GM03348 (cell line): ENCODE measurements around the gene LILRB3.
A peak's percentile ranks its signal among the peaks of the same experiment; 100 is the strongest.
"Not testable (repeated sequence)": the region's sequence is repeated elsewhere in the genome, so short reads cannot be mapped to it uniquely, and the experiment has no call there.

ENCODE experiments used
- DNase-seq: peaks from one replicate; pipeline ENCODE4 v3.0.0; 2012; ENCODE audit warnings: low spot score

The LILRB3 gene

DNA sequence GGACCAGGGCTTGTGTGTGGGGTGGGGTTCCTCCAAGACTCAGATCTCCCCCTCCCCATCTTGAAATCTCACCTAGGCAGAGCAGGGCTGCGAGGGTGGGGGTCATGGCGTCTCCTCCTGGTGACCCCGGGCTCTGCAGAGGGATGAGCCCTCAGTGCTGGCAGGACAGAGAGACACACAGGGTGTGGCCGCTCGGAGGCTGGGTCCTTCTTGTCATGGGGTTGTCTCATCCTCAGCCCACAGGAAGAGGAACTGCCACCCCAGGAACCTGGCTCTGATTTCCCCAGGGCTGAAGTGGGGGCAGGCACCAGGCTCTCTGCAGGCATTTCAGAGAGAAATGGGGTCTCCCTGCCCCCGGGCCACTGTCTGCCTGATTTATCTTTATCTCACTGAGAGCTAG lies 19.8 kb upstream of the LILRB3 start, which contains the start of gene LILRA6:
LILRA6 (minus strand) TSS at position 145 of the 400 bp plus-strand sequence.
- not testable (repeated sequence) for DNase-seq

DNA sequence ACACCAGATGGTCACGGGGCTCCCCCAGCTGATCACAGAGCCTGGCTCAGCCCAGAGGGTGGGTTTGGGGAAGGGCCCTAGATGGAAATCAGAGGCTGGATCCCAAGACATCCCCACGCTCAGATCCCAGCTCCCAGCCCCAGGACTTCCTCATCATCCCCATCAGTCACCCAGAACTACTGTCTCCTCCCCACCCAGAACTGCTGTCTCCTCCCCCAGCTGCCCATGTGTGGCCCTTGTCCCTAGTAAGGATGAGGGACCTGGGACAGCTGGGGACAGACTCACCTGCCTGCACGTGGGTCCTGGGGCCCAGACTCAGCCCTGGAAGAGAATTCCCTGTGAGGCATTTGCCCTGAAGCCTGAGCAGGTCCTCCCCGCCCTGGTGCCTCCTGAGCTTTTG lies 19.4 kb upstream of the LILRB3 start:
- DNase-seq = not testable (repeated sequence)

DNA sequence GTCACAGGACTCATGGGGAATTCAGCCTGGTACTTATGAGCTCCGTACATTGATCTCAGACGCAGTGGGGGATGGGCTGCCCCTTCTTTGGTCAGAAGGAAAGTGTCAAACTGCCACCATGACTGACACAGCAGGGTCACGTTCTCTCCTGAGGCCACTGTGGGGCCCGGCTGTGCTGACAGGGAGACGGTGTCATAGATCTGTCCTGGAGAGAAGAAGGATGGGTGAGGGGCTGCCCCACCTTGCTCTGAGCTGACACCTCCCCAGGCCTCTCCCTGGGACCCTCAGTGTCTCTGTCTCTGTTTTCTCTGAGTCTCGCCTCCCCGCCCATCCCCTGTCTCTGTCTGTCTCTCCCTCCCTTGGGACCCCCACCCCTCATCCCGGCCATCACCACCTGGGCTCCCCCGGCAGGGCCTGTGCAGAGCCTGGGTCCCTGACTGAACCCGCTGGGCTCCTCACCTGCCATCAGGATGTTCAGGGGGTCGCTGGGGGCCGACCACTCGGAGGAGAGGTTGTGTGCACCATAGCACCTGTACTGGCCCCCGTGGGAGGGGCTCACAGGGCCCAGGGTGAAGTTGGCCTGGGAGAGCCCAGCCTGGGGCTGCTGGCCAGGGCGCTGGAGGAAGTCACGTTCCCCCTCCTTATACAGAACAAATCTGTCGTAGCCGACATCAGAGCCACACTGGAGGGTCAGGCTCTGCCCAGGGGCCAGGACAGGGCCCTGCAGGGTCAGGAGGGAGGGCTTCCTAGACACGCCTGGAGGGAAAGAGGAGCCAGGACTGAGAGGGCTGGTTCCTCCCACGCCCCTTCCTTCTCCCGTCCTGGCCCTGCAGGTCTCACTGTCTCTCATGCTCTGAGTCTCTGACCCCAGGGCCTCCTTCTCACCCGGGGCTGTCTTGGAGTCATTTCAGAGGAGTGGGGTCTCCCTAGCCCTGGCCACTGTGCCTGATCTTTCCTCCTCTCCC lies 17.8 kb upstream of the LILRB3 start:
- DNase-seq = not testable (repeated sequence)

DNA sequence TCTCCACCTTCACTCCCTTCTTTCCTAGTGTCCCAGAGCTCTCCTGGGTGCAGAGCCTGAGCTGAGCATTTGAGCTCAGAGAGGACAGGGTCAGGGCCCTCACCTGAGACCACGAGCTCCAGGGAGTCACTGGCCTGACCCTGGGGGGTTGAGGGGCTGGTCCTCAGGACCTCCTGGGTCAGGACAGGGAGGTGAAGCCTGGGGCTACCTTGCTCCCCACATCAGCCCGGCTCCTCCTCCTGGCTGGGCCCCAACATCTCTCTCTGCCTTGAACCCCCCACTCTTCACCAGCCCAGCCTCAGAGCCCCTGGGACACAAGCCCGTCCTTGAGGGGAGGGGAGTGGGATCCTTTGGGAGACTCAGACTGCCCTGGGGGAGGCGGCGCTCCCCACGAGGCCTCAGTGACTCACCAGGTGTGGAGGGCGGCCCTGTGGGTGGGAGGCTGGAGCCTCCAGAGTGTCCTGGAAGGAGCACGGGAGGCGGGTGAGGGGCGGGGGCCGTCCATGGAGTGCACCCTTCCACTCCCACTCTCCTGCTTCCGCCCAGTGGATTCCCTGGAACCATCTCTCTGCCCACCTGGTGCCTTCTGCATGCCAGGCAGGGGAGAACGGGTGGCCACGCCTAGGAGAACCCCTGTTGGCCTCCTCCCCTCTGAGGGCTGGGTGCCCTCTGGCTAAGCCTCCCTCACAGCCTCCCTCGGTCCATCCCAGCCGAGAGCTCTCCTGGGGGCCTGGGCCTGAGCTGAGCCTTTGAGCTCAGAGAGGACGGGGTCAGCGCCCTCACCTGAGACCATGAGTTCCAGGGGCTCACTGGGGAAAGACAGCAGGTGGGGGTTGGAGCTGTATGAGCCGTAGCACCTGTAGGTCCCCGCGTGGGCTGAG lies 16.9 kb upstream of the LILRB3 start:
- DNase-seq = not testable (repeated sequence)

DNA sequence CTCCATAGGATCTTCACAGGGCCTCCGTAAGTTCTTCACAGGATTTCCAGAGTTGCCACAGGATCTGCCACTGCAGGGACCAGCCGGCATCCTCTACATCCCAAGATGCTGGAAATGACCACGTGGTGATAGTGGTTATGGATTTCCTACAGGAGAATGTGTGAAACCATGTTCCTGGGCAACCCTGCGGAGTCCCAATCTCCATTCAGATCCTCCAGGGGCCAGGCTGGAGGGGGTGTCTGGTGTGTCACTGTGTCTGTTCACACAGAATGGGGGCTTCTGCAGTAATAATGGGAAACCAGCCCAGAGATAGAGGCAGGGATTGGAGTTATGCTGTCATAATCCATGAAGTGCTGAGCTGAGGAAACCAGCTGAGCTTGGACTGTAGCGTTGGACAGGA lies 11.1 kb upstream of the LILRB3 start:
- DNase-seq = no peak

DNA sequence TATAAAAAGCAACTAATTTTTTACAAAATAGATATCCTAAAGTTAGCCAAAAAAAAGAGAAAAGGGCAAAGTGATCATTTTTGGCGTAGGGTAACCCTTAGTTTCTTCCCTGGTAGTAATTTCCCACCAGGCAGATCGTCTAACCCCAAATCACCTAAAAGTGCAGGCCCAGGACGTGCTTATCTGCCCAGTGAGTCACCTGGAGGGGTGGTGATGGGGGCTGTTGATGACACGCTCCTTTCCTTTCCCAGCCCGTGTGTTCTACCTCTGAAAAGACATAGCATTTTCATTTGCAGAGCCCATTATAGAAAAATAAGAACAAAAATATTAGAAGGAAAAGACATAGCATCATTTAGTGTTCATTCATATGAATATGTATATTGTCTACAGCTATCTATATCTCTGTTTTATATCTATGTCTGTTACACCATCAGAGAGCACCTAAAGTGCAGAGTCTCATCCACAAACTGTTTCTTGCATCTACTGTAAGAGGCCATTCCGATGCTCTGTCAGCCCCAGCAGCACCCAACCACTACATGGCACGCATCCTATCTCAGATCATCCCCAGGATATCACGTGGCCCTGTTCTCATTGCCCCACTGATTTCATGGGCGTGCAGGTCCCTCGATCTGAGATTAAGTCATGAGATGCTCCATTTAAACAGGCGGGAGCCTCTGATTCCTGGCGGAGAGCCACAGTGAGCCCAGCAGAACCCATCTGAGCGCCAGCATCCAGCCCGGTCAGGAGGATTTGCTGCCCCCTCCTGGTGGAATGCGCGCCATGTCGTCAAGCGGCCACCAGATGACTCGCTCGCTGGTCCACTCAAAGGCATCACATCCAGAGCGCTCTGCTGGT lies 8.5 kb upstream of the LILRB3 start:
- DNase-seq = peak; percentile 96

DNA sequence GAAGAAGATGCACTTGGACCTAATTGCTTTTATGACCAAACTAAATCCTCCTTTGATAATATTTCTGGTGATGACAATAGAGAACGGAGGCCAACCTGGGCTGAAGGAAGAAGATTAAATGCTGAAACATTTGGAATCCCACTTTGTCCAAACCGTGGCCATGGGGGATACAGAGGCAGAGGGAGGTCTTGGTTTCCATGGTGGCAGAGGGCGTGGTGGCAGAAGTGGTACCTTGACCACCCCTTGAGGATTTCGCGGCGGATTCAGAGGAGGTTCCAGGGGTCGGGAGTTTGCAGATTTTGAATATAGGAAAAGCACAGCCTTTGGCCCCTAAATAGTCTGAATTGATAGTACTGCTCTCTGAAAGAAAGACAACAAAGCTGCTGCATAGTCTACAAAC lies 7.2 kb upstream of the LILRB3 start:
- no peak for DNase-seq

DNA sequence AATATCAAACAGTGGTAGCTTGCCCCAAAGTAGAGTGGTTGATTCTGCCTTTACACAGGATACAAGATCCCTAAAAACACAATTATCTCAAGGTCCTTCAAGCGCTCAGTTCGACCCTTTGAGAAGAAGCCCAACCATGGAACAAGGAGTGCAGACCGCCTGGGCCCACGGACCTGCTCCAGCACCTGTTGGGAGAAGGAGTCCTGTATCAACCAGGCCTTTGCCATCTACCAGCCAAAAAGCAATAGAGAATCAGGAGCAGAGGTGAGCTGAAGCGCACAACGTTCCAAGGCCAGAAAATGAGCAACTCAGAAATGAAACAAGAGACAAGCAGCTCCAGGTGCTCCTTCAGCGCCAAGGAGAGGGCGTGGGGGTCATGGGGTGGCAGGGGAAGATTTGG lies 6.3 kb upstream of the LILRB3 start:
- no peak for DNase-seq

DNA sequence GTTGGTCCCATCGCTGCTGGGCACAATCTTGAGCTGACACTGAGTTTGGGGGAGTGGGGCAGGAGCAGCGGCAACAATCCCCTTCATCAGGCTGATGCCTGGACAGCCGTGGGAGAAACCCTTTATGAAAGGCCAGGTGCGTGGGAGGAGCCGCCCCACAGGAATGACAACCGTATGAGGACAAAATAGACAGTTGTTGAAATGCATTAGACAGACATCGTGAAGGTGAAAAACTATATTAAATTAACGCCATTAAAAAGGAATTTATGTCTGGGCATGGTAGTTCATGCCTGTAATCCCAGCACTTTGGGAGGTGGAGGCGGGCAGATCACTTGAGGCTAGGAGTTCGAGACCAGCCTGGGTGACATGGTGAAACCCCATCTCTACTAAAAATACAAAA lies 1.8 kb upstream of the LILRB3 start:
- not testable (repeated sequence) for DNase-seq

DNA sequence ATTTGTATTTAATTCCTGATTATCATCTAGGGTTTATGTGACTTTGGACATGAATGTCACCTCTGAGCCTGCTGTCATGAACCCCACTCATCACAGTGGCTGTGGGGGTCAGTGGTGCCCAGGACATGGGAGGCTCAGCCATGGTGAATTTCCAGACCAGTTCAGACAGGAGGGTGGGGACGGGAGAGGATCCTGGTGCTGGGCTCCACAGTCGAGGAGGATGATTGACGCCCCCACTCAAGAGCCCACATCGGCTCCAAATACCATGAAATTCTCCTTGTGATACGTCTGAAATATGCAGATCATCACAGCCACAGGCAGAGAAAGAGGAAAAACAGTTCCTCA lies 1.1 kb upstream of the LILRB3 start:
- not testable (repeated sequence) for DNase-seq

DNA sequence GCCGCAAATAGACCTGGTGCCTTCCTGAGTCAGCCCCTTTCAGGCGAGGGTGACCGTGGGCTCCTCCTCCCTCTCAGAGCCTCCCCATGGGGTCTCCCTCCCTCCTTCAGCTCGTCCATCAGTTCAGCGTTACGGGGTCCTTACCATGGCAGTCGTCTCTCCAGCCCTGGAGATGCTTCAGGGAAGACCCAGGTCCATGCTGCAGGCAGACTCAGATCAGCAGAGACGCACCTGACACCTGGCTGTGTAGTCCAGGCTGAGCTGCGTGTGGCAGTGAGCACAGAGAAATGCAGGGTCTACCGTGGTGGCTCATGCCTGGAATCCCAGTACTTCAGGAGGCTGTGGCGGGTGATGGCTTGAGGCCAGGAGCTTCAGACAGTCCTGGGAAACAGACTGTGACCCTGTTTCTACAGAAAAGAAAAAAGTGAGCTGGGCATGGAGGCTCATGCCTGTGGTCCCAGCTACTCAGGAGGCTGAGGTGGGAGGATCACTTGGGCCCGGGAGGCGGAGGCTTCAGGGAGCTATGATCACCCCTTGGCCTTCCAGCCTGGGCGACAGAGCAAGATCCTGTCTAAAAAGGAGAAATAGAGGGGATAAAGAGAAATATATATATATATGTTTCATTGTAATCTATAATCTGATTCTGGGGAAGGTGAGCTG lies 600 bp upstream of the LILRB3 start:
- not testable (repeated sequence) for DNase-seq

DNA sequence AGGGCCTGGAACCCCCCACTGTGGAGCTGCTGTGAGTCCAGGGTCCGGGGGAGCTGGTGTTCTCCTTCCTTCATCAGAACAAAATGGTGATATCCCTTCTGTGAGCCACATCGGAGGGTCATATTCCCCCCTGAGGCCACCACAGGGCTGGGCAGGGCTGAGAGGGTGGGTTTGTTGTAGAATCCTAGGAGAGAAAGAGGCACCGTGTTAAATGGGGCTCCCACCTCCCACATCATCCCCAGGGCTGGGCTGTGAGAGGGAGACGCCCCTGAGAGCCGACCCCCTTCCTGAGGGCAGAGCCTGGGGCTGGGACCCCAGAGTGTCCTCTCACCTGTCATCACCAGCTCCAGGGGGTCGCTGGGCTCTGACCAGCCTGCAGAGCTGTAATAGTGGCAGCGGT lies 860 bp downstream of the LILRB3 start:
- DNase-seq = not testable (repeated sequence)

DNA sequence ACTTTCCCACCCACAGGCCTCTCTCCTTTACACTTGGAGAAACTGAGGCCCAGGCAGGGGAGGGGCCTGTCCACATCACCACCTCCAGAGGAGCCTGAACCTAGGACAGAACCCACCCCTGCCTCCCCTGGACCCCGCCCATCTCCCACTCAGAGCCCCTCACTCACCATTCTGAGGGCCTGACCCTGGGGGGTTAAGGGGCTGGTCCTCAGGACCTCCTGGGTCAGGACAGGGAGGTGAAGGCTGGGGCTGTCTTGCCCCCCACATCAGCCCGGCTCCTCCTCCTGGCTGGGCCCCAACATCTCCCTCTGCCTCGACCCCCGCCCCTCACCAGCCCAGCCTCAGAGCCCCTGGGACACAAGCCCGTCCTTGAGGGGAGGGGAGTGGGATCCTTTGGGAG lies 3.1 kb downstream of the LILRB3 start:
- DNase-seq = not testable (repeated sequence)

DNA sequence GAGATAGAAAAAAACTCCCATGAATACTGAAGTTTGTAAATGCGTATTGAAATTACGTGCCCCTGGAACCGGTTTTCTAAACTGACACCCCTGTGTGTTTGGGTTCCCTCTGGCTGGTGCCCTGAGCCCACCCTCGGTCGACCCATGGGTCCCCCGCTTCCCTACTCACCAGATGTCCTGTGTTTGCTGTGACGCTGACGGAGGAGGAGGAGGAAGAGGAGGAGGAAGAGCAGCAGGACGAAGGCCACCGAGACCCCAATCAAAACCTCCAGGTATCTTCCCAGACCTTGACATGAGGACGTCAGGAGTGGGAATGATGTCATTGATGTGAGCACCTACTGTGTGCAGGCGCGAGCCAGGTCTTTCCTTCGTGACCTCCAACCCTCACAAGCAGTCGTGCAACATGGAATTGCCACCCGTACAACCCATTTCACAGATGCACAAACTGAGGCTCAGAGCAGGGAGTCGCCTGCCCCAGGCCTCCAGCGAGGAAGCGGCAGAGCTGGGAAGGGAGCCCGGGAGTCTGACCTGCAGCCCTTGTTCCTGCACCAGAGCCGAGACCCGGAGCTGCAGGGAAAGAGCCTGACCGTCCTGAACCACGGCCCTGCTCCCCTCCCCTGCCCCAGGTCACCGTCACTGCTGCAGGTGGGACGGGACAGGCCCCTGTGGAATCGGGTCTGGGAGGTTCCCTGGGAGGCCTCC lies 3.7 kb downstream of the LILRB3 start:
- no peak for DNase-seq

DNA sequence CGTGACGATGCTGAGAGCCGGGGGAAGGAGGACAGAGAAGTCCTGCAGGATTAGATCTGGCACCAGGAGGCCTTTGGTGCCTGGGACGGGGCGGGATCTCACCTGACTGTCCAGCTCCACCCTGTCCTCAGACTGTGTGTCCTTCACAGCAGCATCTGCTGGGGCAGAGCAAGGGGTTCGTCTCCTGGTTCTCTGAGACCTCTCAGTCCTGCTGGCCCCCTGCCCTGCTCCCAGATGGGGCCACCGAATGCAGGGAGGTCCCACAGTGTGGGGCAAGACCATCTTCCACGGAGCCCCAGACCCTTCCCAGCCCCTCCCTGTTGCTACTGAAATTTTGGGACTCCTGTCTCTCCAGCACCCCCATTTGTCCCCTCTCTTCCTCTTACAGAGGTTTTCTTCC lies 4.5 kb downstream of the LILRB3 start:
- DNase-seq = no peak

DNA sequence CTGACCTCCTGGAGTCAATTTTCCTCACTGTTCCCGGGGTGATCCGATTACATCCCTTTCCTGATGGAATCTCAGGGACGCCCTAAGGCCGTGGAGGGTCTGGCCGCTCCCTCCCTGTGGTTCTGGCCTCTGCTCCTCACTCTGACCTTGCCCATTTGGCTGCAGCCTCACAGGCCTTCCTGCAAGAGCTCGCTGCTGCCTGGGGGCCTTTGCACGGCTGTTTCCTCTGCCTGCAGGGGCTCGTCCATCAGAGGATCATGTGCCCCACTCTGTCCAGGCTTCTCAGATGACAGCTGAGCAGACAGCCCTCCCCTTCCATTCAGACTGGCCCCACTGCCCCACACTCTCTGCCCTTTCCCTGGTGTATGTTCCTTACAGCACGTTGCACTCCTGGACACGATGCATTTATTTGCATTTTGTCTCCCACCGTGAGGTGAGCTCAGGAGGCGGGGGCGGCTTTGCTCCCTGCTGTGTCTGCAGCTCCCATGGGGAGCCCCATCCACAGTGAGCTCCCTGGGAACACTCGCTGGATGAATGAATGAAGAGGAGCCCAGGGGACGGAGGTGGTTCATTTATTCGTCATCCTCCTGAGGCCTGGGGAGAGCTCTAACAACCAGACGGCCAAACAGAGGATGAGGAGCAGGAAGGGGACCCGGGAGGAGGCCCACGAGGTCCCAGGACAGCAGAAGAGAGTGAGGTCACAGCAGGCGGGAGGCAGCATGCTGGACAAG lies 5.1 kb downstream of the LILRB3 start:
- DNase-seq = not testable (repeated sequence)

DNA sequence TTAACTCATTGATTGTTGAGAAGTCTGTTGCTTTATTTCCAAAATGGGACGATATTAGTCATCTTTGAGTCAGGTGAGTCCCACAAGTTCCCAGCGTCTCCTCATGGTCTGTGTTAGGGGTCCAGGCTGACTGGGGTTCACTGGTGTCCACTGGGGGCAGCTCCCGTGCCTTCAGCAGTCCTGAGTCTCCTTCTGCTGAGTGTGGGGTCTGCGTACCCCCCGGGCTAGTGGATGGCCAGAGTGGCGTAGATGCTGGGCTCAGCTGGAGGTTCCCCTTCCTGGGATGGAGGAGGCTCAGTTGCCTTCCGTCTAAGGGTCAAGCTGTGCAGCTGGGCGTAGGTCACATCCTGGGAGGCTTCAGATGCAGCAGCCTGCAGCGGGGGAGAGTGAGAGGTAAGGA lies 5.9 kb downstream of the LILRB3 start:
- no peak for DNase-seq

DNA sequence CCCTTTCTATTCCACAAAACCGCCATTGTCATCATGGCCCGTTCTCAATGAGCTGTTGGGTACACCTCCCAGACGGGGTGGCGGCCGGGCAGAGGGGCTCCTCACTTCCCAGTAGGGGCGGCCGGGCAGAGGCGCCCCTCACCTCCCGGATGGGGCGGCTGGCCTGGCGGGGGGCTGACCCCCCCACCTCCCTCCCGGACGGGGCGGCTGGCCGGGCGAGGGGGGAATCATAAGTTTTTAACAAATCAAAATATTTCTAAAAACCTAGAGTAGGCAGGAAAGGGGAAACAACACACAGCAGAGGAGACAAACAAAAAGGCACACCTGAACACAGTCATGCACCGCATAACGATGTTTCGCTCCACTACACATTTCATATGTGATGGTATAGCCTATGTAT lies 8.1 kb downstream of the LILRB3 start:
- not testable (repeated sequence) for DNase-seq

DNA sequence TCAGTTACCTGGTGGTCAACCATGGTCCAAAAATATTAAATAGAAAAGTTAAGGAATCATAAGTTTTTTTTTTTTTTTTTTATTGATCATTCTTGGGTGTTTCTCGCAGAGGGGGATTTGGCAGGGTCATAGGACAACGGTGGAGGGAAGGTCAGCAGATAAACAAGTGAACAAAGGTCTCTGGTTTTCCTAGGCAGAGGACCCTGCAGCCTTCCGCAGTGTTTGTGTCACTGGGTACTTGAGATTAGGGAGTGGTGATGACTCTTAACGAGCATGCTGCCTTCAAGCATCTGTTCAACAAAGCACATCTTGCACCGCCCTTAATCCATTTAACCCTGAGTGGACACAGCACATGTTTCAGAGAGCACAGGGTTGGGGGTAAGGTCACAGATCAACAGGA lies 8.6 kb downstream of the LILRB3 start:
- DNase-seq = not testable (repeated sequence)

DNA sequence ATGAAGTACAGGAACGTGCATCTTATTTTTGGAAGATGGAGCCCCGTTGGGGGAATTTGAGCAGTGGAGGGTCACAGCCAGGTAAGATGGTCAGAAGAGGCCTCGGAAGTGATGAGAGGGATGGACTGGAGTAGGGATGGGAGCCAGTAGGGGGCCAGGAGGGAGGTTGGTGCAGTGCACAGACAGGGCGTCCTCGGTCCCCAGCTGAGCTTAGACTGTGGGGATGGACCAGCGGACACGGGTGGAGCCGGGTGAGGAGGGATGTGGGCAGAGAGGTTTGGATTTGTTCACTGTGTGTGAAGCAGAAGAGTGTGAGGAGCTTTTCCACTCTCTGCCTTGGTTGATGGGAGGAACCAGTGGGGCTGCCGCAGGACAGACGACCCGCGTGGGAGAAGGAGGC lies 11.6 kb downstream of the LILRB3 start:
- DNase-seq = no peak
